Left ventricle myocardium inferior (tissue), 1 donor: ENCODE results near the gene EPN1. TPM values are rescaled to one million over a fixed set of nuclear protein-coding genes. Genes with fewer than 3 reads are reported as not detected.
A peak's percentile ranks its signal among the peaks of the same experiment; 100 is the strongest.

ENCODE experiments used
- DNase-seq: peaks from one replicate; pipeline ENCODE4 v3.0.0-alpha.2; 2020
- H3K27ac ChIP-seq: fragments of 200-600 bp; replicated peaks from 2 replicates; pipeline ENCODE4 v1.8.0; 2021
- H3K27me3 ChIP-seq: fragments of 200-600 bp; 2 replicates; pipeline ENCODE4 v1.8.0; 2021; ENCODE audit warnings: low read depth
- H3K36me3 ChIP-seq: fragments of 200-600 bp; 2 replicates; pipeline ENCODE4 v1.8.0; 2021
- H3K4me1 ChIP-seq: fragments of 200-600 bp; 2 replicates; pipeline ENCODE4 v1.8.0; 2021
- H3K4me3 ChIP-seq: fragments of 200-600 bp; 2 replicates; pipeline ENCODE4 v1.8.0; 2021; ENCODE audit warnings: mild to moderate bottlenecking, moderate library complexity
- H3K9me3 ChIP-seq: fragments of 200-600 bp; replicated peaks from 2 replicates; pipeline ENCODE4 v1.8.0; 2021
- intact Hi-C: fragments of 100-400 bp; cut with micrococcal nuclease; formaldehyde crosslinking; loops from one replicate; pipeline ENCODE4 v1.11.0; 2022
- total RNA-seq: library from RNA; stranded (reverse); fragmentation: NEBNext Ultra II Directional; extraction: Animal tissue kit (Norgen Biotek cat#: 25700); gene quantifications from one replicate; pipeline ENCODE4 v1.2.1, GENCODE V29; 2021
- TF ChIP-seq, protein P1 (sequence below): fragments of 200-600 bp; IDR thresholded peaks from 2 replicates; pipeline ENCODE4 v1.8.0; 2021; ENCODE audit warnings: antibody characterized with exemption, mild to moderate bottlenecking, borderline replicate concordance
- donor health status: DM: no; HTN: yes; CAD: no; lungs with severe emphysema.

EPN1 gene
- total RNA-seq, 1 donor from 2014 or later, result 205 TPM

DNA sequence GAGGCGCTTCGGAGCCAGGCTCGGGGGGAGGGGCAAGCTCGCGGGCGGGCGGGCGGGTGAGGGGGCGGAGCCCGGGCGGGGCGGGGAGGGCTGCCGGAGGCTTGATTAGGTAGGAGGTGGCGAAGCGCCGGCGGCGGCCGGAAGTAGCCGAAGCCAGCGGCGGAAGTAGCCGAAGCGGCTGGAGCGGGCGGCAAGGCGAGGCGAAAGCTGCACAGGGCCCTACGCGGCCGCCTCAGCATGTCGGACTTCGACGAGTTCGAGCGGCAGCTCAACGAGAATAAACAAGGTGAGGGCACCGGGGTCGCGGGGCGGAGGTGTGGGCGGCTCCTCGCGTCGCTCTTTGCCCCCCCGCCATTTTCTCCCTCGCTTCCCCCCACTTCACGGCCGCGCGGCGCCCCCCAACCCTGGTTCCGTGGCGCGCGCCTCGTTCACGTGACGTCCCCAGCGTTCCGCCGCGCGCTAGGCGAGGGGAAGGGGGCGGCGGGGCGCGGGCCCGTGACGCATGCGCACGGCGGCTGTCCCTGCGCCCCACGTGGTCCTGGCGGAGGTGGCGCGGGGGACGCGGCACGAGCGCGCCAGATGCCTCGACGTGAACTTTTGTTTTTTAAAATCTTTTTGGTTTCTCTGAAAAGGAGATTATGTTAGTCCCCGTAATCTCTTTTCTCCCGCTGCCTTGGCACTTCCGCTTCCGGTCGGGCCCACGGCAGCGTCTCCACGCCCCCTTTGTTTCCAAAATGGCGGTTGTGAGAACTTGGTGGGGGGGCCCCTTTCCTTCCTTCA lies 20.0 kb upstream of the EPN1 start, which contains the start of gene U2AF2:
Gene U2AF2, plus strand, starts transcription at position 168 of the 780 bp plus-strand sequence. Its CDS starts 70 bp downstream, at position 238.
- H3K9me3 ChIP-seq, result no peaks in the 10 kb centered on the region
- DNase-seq, result peak; percentile 95
- TF ChIP-seq, protein P1, sequence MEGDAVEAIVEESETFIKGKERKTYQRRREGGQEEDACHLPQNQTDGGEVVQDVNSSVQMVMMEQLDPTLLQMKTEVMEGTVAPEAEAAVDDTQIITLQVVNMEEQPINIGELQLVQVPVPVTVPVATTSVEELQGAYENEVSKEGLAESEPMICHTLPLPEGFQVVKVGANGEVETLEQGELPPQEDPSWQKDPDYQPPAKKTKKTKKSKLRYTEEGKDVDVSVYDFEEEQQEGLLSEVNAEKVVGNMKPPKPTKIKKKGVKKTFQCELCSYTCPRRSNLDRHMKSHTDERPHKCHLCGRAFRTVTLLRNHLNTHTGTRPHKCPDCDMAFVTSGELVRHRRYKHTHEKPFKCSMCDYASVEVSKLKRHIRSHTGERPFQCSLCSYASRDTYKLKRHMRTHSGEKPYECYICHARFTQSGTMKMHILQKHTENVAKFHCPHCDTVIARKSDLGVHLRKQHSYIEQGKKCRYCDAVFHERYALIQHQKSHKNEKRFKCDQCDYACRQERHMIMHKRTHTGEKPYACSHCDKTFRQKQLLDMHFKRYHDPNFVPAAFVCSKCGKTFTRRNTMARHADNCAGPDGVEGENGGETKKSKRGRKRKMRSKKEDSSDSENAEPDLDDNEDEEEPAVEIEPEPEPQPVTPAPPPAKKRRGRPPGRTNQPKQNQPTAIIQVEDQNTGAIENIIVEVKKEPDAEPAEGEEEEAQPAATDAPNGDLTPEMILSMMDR, result no peak
- H3K27ac ChIP-seq, result peak within 1 kb of the TSS; percentile 98
- peaks cover 18% of the 10 kb centered on the region for H3K36me3 ChIP-seq
- peak within 1 kb of the TSS; percentile 88 for H3K4me3 ChIP-seq
- intact Hi-C loops, result no loop called here
- H3K4me1 ChIP-seq, result peaks cover 61% of the 10 kb centered on the region
- H3K27me3 ChIP-seq, result no peaks in the 10 kb centered on the region

DNA sequence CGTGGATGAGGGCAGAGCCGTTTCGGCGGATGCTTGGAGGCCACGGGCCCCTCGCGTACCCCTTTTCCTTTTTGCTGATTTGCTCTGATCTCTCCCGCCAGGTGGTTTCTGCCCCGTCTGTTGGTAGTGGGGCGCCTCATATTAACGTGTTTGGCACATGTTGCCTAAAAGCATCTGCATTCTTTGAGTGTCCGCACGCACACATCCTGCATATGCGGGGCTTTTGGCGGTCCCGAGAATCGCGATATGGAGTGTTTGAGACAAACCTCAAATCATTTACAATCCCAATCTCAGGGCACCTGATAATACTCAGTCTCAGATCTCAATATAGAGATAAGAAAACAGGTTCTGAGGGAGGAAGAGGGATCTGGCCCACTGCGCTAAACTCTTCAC lies 19.4 kb upstream of the EPN1 start:
- peaks cover 24% of the 10 kb centered on the region for H3K36me3 ChIP-seq
- intact Hi-C loops, result no loop called here
- no peaks in the 10 kb centered on the region for H3K9me3 ChIP-seq
- H3K4me3 ChIP-seq, result peak overlapping the region; percentile 88
- TF ChIP-seq, protein P1, result no peak
- H3K4me1 ChIP-seq, result peaks cover 66% of the 10 kb centered on the region
- no peaks in the 10 kb centered on the region for H3K27me3 ChIP-seq
- no peak for DNase-seq
- H3K27ac ChIP-seq, result peak overlapping the region; percentile 98

DNA sequence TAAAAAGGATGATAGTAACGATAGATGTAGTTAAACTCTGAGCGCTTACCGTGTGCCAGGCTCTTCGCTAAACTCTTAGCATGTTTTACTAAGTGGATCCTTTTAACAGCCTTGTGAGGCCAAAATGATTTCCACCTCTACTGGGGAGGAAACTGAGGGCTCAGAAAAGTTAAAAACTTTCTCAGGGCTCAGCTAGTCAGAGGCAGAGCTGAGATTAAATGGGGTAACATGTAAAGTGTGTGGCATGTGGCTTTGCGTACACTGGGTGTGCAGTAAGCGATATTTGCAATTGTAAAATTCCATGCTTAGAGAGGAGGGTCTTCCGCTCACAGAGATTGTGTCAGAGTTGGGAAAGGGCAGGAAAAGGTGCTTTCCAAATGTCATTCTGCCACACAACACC lies 18.5 kb upstream of the EPN1 start:
- Histone ChIP-seq H3K9me3 (no peaks in the 10 kb centered on the region), H3K27me3 (no peaks in the 10 kb centered on the region), H3K36me3 (peaks cover 29% of the 10 kb centered on the region), H3K27ac (no peak overlapping the region), H3K4me3 (peak overlapping the region; percentile 88), H3K4me1 (peaks cover 66% of the 10 kb centered on the region)
- TF ChIP-seq, protein P1, result no peak
- no peak for DNase-seq
- intact Hi-C loops, result no loop called here

- TF ChIP-seq, protein P1, result no peak
- Histone ChIP-seq H3K4me1 (peaks cover 66% of the 10 kb centered on the region), H3K4me3 (peak overlapping the region; percentile 88), H3K27me3 (no peaks in the 10 kb centered on the region), H3K9me3 (no peaks in the 10 kb centered on the region), H3K36me3 (peaks cover 35% of the 10 kb centered on the region), H3K27ac (no peak overlapping the region)
- no peak for DNase-seq
- intact Hi-C loops, result no loop called here
These were observed 17.9 kb upstream of the EPN1 start for GRCh38 chr19:55656988-55657747.

DNA sequence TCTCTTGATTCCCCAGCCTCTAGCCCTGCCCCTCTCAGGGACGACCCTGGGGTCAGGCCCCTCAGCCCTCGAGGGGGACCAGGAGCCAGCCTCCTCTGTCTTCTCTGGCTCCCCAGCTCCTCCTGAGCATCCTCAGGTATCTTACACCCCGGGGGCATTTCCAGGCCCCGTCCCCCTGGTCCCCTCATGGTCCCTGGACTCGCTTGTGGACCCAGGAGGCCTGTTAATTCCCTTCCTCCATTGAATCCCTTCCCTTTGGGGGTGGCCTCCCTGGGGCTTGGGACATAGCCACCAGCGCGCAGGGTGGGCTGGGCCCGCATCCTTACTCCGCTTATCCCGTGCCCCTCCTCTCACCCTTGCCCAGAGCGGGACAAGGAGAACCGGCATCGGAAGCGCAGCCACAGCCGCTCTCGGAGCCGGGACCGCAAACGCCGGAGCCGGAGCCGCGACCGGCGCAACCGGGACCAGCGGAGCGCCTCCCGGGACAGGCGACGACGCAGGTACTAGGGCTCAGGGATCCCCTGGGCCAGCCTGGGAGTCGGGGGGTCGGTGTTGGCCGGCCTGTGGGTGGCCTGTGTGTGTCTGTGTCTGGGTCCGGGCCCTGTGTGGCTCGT lies 16.1 kb upstream of the EPN1 start:
- TF ChIP-seq, protein P1, result no peak
- Histone ChIP-seq H3K4me1 (peaks cover 57% of the 10 kb centered on the region), H3K27me3 (no peaks in the 10 kb centered on the region), H3K27ac (no peak overlapping the region), H3K4me3 (peak overlapping the region; percentile 8), H3K36me3 (peaks cover 48% of the 10 kb centered on the region), H3K9me3 (no peaks in the 10 kb centered on the region)
- intact Hi-C loops, result no loop called here
- no peak for DNase-seq
